SK-N-SH (cell line): ENCODE data around the gene PHLDA3. TPM values are rescaled to one million over a fixed set of nuclear protein-coding genes. Genes with fewer than 3 reads are reported as not detected.

Experiments
- CTCF ChIA-PET: fragments of 300-600, 350-600 bp; formaldehyde crosslinking; extraction: SDS; loops from one replicate; lab custom pipeline; 2021; lab: Yijun Ruan, JAX
- POLR2A ChIA-PET: fragments of 350-600 bp; sonication (Branson Sonifier 250); formaldehyde crosslinking; extraction: SDS; loops from one replicate; lab custom pipeline; 2020; ENCODE audit warnings: antibody characterized with exemption, inconsistent platforms; lab: Yijun Ruan, JAX
- DNase-seq: peaks from one replicate; pipeline ENCODE4 v3.0.0; 2012
- H2AFZ ChIP-seq: fragments of 200-600 bp; sonication (generic); 2 replicates; pipeline ENCODE4 v1.8.1; 2016; ENCODE audit warnings: antibody characterized with exemption, mild to moderate bottlenecking, low read depth
- H3F3A ChIP-seq: fragments of 200-600 bp; sonication (generic); replicated peaks from 2 replicates; pipeline ENCODE3; 2016; ENCODE audit warnings: antibody characterized with exemption, mild to moderate bottlenecking; ENCODE audit not compliant: insufficient read depth
- H3K27ac ChIP-seq, 2 experiments: fragments of 200-500 bp in 1 of 2; fragments of 200-600 bp in 1 of 2; sonication (Bioruptor generic) in 1 of 2; sonication (generic), shearing (Covaris generic) in 1 of 2; 2 replicates each; pipeline versions ENCODE4 v1.5.1 to v1.6.1; 2014 to 2016; ENCODE audit warnings: low read depth in 2 of 2, inconsistent platforms in 1 of 2, low read length in 1 of 2, mild to moderate bottlenecking in 1 of 2, mixed read lengths in 1 of 2
- H3K27me3 ChIP-seq: fragments of 200-600 bp; sonication (generic), shearing (Covaris generic); 2 replicates; pipeline ENCODE4 v1.6.1; 2016; ENCODE audit warnings: mixed run types; ENCODE audit not compliant: insufficient read depth
- H3K36me3 ChIP-seq, 2 experiments: fragments of 200-500 bp in 1 of 2; fragments of 200-600 bp in 1 of 2; sonication (Bioruptor generic) in 1 of 2; sonication (generic) in 1 of 2; replicated peaks in 1 of 2; 2 replicates each; pipeline versions ENCODE3 to v1.5.1; 2014 to 2016; ENCODE audit warnings: low read length in 1 of 2, mild to moderate bottlenecking in 1 of 2; ENCODE audit not compliant: insufficient read depth in 2 of 2, control insufficient read depth in 1 of 2
- H3K4me1 ChIP-seq, 2 experiments: fragments of 200-500 bp in 1 of 2; fragments of 200-600 bp in 1 of 2; sonication (Bioruptor generic) in 1 of 2; sonication (generic), shearing (Covaris generic) in 1 of 2; 2 replicates each; pipeline versions ENCODE4 v1.5.1 to v1.6.1; 2014 to 2016; ENCODE audit warnings: low read depth in 1 of 2, low read length in 1 of 2, mixed run types in 1 of 2; ENCODE audit not compliant: insufficient read depth in 2 of 2, control insufficient read depth in 1 of 2
- H3K4me2 ChIP-seq: fragments of 200-600 bp; sonication (generic), shearing (Covaris generic); 2 replicates; pipeline ENCODE4 v1.6.1; 2017; ENCODE audit warnings: mixed run types
- H3K4me3 ChIP-seq, 2 experiments: fragments of 200-500 bp in 1 of 2; fragments of 200-600 bp in 1 of 2; sonication (Bioruptor generic) in 1 of 2; sonication (generic), shearing (Covaris generic) in 1 of 2; 2 replicates each; pipeline versions ENCODE4 v1.5.1 to v1.8.1; 2014 to 2016; ENCODE audit warnings: low read depth in 2 of 2, inconsistent platforms in 1 of 2, low read length in 1 of 2, mild to moderate bottlenecking in 1 of 2, mixed read lengths in 1 of 2, moderate library complexity in 1 of 2
- H3K79me2 ChIP-seq: fragments of 200-600 bp; sonication (generic); 2 replicates; pipeline ENCODE4 v1.8.1; 2017; ENCODE audit warnings: mild to moderate bottlenecking; ENCODE audit not compliant: insufficient read depth
- H3K9ac ChIP-seq: fragments of 200-600 bp; sonication (generic); 2 replicates; pipeline ENCODE4 v1.6.1; 2017; ENCODE audit warnings: mixed run types
- H3K9me2 ChIP-seq: fragments of 200-600 bp; sonication (generic); 2 replicates; pipeline ENCODE4 v1.6.1; 2017; ENCODE audit warnings: mixed run types
- H3K9me3 ChIP-seq: fragments of 200-600 bp; sonication (generic); 2 replicates; pipeline ENCODE4 v1.6.1; 2017; ENCODE audit warnings: mixed run types, mild to moderate bottlenecking, moderate library complexity
- H4K20me1 ChIP-seq: fragments of 200-600 bp; sonication (generic); 2 replicates; pipeline ENCODE4 v1.6.1; 2017; ENCODE audit warnings: mild to moderate bottlenecking, mixed run types; ENCODE audit not compliant: insufficient read depth
- ELF1 ChIP-seq: IDR thresholded peaks from 2 replicates; pipeline ENCODE4 v1.4.0; 2012
- JUND ChIP-seq: IDR thresholded peaks from 2 replicates; pipeline ENCODE4 v1.4.0; 2012
- MEF2A ChIP-seq: IDR thresholded peaks from 2 replicates; pipeline ENCODE4 v1.4.0; 2012; ENCODE audit warnings: low read depth, borderline replicate concordance
- MXI1 ChIP-seq: IDR thresholded peaks from 2 replicates; pipeline ENCODE4 v1.6.1; 2012; ENCODE audit warnings: mild to moderate bottlenecking, low read depth, low read length, improper control_type of control experiment
- POLR2AphosphoS5 ChIP-seq: IDR thresholded peaks from 2 replicates; pipeline ENCODE4 v1.6.1; 2012; ENCODE audit warnings: low read depth, low read length
- RCOR1 ChIP-seq: fragments of 150-350 bp; IDR thresholded peaks from 2 replicates; pipeline ENCODE4 v1.6.1; 2017; ENCODE audit warnings: antibody characterized with exemption, low read length
- SMC3 ChIP-seq: IDR thresholded peaks from 2 replicates; pipeline ENCODE4 v1.6.1; 2012; ENCODE audit warnings: low read depth, low read length, improper control_type of control experiment
- YY1 ChIP-seq: IDR thresholded peaks from 2 replicates; pipeline ENCODE4 v1.4.0; 2012; ENCODE audit warnings: low read depth, mild to moderate bottlenecking
- WGBS: methylation state at CpG from one replicate; pipeline ENCODE4 v1.1.6; 2017; ENCODE audit warnings: low lambda C conversion rate; 5-methylcytosine and 5-hydroxymethylcytosine counted together
- polyA plus RNA-seq, 3 experiments: library from polyadenylated mRNA; depleted of rRNA; stranded (reverse); fragments of >200 nt; gene quantifications; 2 replicates each; pipeline ENCODE4 v1.2.3, GENCODE V29; 2012
- TF ChIP-seq, protein P1 (sequence below): IDR thresholded peaks from 2 replicates; pipeline ENCODE4 v1.4.0; 2012; ENCODE audit warnings: low read depth
- TF ChIP-seq, protein P2 (sequence below): IDR thresholded peaks from 2 replicates; pipeline ENCODE4 v1.4.0; 2012; ENCODE audit warnings: low read depth, borderline replicate concordance
- TF ChIP-seq, protein P3 (sequence below): IDR thresholded peaks from 2 replicates; pipeline ENCODE4 v1.6.1; 2012; ENCODE audit warnings: mild to moderate bottlenecking, low read depth, low read length, moderate library complexity

The PHLDA3 gene
- polyA plus RNA-seq, 1 of the 3 experiments (the other 2 are of a cell fraction): 105 TPM

DNA sequence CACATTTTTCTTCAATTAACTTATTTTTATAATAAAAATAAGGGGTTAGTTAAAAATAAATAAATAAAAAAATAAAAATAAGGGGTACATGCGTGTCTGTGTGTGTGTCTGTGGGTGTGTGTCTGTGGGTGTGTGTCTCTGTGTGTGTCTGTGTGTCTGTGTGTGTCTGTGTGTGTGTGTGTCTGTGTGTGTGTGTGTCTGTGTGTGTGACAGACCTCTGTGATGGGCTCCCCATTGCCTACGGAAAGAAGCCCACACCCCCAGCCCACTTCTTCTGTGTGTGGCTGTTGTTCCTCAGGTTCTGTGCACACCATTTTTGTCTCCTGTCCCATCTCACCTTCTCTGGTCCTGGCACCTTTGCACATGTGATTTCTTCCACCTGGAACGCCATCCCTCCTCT is 9.9 kb downstream of the PHLDA3 start:
- H3K27ac ChIP-seq: no peak overlapping the region
- TF ChIP-seq POLR2AphosphoS5 (no peak), MEF2A (no peak), SMC3 (no peak), JUND (no peak), ELF1 (no peak), MXI1 (no peak), RCOR1 (no peak)
- TF ChIP-seq, protein P1, sequence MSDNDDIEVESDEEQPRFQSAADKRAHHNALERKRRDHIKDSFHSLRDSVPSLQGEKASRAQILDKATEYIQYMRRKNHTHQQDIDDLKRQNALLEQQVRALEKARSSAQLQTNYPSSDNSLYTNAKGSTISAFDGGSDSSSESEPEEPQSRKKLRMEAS: no peak
- TF ChIP-seq, protein P2, sequence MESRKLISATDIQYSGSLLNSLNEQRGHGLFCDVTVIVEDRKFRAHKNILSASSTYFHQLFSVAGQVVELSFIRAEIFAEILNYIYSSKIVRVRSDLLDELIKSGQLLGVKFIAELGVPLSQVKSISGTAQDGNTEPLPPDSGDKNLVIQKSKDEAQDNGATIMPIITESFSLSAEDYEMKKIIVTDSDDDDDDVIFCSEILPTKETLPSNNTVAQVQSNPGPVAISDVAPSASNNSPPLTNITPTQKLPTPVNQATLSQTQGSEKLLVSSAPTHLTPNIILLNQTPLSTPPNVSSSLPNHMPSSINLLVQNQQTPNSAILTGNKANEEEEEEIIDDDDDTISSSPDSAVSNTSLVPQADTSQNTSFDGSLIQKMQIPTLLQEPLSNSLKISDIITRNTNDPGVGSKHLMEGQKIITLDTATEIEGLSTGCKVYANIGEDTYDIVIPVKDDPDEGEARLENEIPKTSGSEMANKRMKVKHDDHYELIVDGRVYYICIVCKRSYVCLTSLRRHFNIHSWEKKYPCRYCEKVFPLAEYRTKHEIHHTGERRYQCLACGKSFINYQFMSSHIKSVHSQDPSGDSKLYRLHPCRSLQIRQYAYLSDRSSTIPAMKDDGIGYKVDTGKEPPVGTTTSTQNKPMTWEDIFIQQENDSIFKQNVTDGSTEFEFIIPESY: no peak
- TF ChIP-seq, protein P3, sequence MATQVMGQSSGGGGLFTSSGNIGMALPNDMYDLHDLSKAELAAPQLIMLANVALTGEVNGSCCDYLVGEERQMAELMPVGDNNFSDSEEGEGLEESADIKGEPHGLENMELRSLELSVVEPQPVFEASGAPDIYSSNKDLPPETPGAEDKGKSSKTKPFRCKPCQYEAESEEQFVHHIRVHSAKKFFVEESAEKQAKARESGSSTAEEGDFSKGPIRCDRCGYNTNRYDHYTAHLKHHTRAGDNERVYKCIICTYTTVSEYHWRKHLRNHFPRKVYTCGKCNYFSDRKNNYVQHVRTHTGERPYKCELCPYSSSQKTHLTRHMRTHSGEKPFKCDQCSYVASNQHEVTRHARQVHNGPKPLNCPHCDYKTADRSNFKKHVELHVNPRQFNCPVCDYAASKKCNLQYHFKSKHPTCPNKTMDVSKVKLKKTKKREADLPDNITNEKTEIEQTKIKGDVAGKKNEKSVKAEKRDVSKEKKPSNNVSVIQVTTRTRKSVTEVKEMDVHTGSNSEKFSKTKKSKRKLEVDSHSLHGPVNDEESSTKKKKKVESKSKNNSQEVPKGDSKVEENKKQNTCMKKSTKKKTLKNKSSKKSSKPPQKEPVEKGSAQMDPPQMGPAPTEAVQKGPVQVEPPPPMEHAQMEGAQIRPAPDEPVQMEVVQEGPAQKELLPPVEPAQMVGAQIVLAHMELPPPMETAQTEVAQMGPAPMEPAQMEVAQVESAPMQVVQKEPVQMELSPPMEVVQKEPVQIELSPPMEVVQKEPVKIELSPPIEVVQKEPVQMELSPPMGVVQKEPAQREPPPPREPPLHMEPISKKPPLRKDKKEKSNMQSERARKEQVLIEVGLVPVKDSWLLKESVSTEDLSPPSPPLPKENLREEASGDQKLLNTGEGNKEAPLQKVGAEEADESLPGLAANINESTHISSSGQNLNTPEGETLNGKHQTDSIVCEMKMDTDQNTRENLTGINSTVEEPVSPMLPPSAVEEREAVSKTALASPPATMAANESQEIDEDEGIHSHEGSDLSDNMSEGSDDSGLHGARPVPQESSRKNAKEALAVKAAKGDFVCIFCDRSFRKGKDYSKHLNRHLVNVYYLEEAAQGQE: no peak
- peaks cover 0 to 2% of the 10 kb centered on the region in 2 experiments for H3K36me3 ChIP-seq
- no peak overlapping the region for H3K4me3 ChIP-seq
- ChIA-PET POLR2A (interaction anchor here (2.2 kb wide), 1 partner anchor 10 kb away, joined by 9 read pairs; the partner anchor contains the start of gene PHLDA3), CTCF (interaction anchor here (0.9 to 3.7 kb wide), 5 partner anchors 11 to 98 kb away, joined by 3 to 25 read pairs (median 8); no protein-coding TSS in a partner anchor)
- H3K9me2 ChIP-seq: no peaks in the 10 kb centered on the region
- H3K4me2 ChIP-seq: no peak overlapping the region
- no peak overlapping the region for H3K9ac ChIP-seq
- no peaks in the 10 kb centered on the region for H4K20me1 ChIP-seq
- 94% methylated on average over 3 of the region's 3 CpGs for WGBS
- H2AFZ ChIP-seq: no peak overlapping the region
- no peaks in the 10 kb centered on the region for H3K9me3 ChIP-seq
- H3F3A ChIP-seq: peaks cover 49% of the 10 kb centered on the region
- no peaks in the 10 kb centered on the region for H3K27me3 ChIP-seq
- H3K79me2 ChIP-seq: no peaks in the 10 kb centered on the region
- no peak for DNase-seq
- peaks cover 11 to 41% of the 10 kb centered on the region in 2 experiments; a peak in 3 of 4 replicates for H3K4me1 ChIP-seq

DNA sequence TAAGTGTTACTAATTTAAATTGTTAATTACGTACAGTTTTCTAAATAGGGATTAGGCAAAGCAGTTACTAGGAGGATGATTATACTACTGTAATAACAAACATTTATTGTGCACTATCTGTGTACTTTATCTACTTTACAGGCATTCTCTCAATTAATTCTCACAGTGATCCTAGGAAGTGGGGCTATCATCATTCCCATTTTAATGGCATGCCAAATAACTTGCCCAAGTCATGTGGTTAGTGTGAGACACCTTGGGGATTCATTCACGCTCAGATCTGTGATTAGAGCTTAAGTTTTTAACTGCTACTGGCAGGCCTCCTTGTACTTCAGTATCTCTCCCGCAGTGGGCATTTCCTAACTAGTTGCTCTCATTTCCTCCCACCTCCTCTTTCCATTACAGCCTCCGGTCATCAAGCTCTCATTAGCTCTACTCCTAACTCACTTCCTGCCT is 11.5 kb downstream of the PHLDA3 start:
- CTCF ChIA-PET: interaction anchor here (1.5 to 3.7 kb wide), 3 partner anchors 10 to 58 kb away, joined by 4 to 25 read pairs (median 15); no protein-coding TSS in a partner anchor
- no peaks in the 10 kb centered on the region for H3K36me3 ChIP-seq
- no peak for DNase-seq
- no peaks in the 10 kb centered on the region for H3K27me3 ChIP-seq
- no peaks in the 10 kb centered on the region for H4K20me1 ChIP-seq
- WGBS: 90% methylated on average over 4 of the region's 4 CpGs
- H3F3A ChIP-seq: peaks cover 36% of the 10 kb centered on the region
- no peak overlapping the region for H2AFZ ChIP-seq
- POLR2A ChIA-PET: no interaction called here
- H3K9me3 ChIP-seq: no peaks in the 10 kb centered on the region
- peaks cover 11 to 38% of the 10 kb centered on the region in 2 experiments; a peak in 3 of 4 replicates for H3K4me1 ChIP-seq
- no peak overlapping the region for H3K4me3 ChIP-seq
- H3K27ac ChIP-seq: peak overlapping the region in 1 of 2 experiments; percentile 88; a peak in 2 of 4 replicates
- no peak for TF ChIP-seq YY1
- TF ChIP-seq JUND: no peak
- no peak for TF ChIP-seq MXI1
- H3K9ac ChIP-seq: no peak overlapping the region
- H3K4me2 ChIP-seq: no peak overlapping the region
- no peaks in the 10 kb centered on the region for H3K79me2 ChIP-seq
- no peaks in the 10 kb centered on the region for H3K9me2 ChIP-seq
